Activated CD8-positive, alpha-beta memory T cell treated with anti-CD3 and anti-CD28 coated beads for 36 hours (primary cell): ENCODE data around the gene BRS3. TPM values are rescaled to one million over a fixed set of nuclear protein-coding genes. Genes with fewer than 3 reads are reported as not detected.

Source experiments
- CTCF ChIA-PET: fragments of 350-600 bp; sonication (Branson Sonifier 250); formaldehyde crosslinking; loops from one replicate; lab custom pipeline; 2021; ENCODE audit warnings: antibody characterized with exemption; lab: Charles Lee
- POLR2A ChIA-PET: fragments of 350-600 bp; sonication (Branson Sonifier 250); formaldehyde crosslinking; loops from one replicate; lab custom pipeline; 2021; ENCODE audit warnings: antibody characterized with exemption; lab: Charles Lee
- total RNA-seq, 2 experiments: library from RNA; stranded (reverse); gene quantifications; one replicate each; pipeline ENCODE4 v1.2.3, GENCODE V29; 2021

The BRS3 gene
- total RNA-seq, 2 experiments from 2014 or later: not detected

DNA sequence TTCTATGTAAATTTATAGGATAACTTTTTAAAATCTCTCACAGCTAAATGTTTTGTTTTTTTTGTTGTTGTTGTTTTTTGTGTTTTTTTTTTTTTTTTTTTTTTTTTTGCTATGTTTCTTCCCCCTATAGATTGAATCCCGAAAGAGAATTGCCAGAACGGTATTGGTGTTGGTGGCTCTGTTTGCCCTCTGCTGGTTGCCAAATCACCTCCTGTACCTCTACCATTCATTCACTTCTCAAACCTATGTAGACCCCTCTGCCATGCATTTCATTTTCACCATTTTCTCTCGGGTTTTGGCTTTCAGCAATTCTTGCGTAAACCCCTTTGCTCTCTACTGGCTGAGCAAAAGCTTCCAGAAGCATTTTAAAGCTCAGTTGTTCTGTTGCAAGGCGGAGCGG, 4.1 kb downstream of the BRS3 start:
- ChIA-PET POLR2A (no interaction called here), CTCF (interaction anchor here (0.9 kb wide), 1 partner anchor 14 kb away, joined by 3 read pairs; no protein-coding TSS in a partner anchor)

GRCh38 chrX:136493011-136493410, 5.3 kb downstream of the BRS3 start:
- CTCF ChIA-PET: no interaction called here
- POLR2A ChIA-PET: no interaction called here

GRCh38 chrX:136495043-136495442, 7.3 kb downstream of the BRS3 start:
- CTCF ChIA-PET: no interaction called here

GRCh38 chrX:136496186-136496763, 8.5 kb downstream of the BRS3 start:
- ChIA-PET POLR2A (no interaction called here), CTCF (interaction anchor here (0.6 kb wide), 2 partner anchors 94 to 130 kb away, joined by 3 to 4 read pairs; no protein-coding TSS in a partner anchor)

More at GRCh38 chrX:136495043-136495442, 7.3 kb downstream of the BRS3 start:
- POLR2A ChIA-PET: no interaction called here

GRCh38 chrX:136496764-136497555, 9.2 kb downstream of the BRS3 start:
- POLR2A ChIA-PET: interaction anchor here (0.5 to 0.7 kb wide), 2 partner anchors 138 to 270 kb away, joined by 3 read pairs; no protein-coding TSS in a partner anchor

GRCh38 chrX:136497556-136498052, 9.9 kb downstream of the BRS3 start, which contains the start of gene HTATSF1:
TSS of gene HTATSF1 (plus strand) at chrX:136497592. CDS start at chrX:136497685, 93 bp downstream.
- ChIA-PET CTCF (no interaction called here), POLR2A (interaction anchor here (0.5 kb wide), 1 partner anchor 270 kb away, joined by 3 read pairs; no protein-coding TSS in a partner anchor)

More at GRCh38 chrX:136496764-136497555, 9.2 kb downstream of the BRS3 start:
- CTCF ChIA-PET: interaction anchor here (0.6 kb wide), 2 partner anchors 94 to 129 kb away, joined by 3 to 4 read pairs; no protein-coding TSS in a partner anchor

GRCh38 chrX:136519069-136519468, 31.3 kb downstream of the BRS3 start:
- ChIA-PET POLR2A (no interaction called here), CTCF (no interaction called here)

GRCh38 chrX:136523770-136524169, 36.0 kb downstream of the BRS3 start:
- ChIA-PET POLR2A (no interaction called here), CTCF (no interaction called here)

GRCh38 chrX:136525738-136526606, 38.2 kb downstream of the BRS3 start:
- CTCF ChIA-PET: no interaction called here

GRCh38 chrX:136528645-136529315, 41.0 kb downstream of the BRS3 start:
- CTCF ChIA-PET: no interaction called here
- POLR2A ChIA-PET: no interaction called here

More at GRCh38 chrX:136525738-136526606, 38.2 kb downstream of the BRS3 start:
- POLR2A ChIA-PET: no interaction called here

GRCh38 chrX:136529795-136530194, 42.0 kb downstream of the BRS3 start:
- ChIA-PET POLR2A (no interaction called here), CTCF (no interaction called here)

DNA sequence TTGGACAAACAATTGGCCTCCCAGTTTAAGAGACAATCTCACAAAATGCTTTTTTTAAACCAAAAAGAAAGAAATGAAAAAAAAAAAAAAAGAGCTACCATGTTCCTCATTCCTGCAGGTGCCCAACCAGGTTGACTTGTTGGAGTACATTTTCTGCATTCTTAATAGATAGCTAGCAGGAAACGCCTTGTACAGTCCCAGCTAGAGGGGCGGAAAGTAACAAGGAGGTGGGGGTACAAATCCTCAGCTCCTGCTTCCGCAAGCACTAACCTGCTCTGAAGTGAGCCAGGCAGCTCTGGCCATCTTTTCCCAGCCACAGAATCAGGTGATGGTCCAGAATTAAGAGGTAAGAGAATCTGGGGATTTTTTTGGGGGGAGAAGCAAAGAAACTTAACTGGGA, 44.2 kb downstream of the BRS3 start, which contains the start of gene VGLL1:
VGLL1 (plus strand) TSS at position 265 of the 400 bp plus-strand sequence. CDS start 3,806 bp downstream, outside the sequence.
- ChIA-PET POLR2A (no interaction called here), CTCF (no interaction called here)

DNA sequence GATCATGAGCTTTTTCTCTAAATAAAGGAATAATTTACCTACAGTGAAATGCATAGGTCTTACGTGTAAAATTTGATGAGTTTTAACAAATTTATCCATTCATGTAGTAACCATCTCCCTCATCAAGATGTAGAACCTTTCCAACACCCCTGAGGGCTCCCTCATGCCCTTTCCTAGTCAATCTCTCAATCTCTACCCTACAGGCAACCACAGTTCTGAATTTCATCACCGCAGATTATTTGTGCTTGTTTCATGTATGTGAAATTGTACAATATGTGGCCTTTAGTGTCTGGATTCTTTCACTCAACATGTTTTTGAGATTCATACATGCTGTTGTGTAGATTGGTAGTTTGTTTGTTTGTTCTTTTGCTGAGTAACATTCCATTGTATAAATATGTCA, 46.4 kb downstream of the BRS3 start:
- ChIA-PET POLR2A (no interaction called here), CTCF (no interaction called here)

- CTCF ChIA-PET: no interaction called here
- POLR2A ChIA-PET: no interaction called here
Observed at GRCh38 chrX:136538811-136539210, 51.1 kb downstream of the BRS3 start.

DNA sequence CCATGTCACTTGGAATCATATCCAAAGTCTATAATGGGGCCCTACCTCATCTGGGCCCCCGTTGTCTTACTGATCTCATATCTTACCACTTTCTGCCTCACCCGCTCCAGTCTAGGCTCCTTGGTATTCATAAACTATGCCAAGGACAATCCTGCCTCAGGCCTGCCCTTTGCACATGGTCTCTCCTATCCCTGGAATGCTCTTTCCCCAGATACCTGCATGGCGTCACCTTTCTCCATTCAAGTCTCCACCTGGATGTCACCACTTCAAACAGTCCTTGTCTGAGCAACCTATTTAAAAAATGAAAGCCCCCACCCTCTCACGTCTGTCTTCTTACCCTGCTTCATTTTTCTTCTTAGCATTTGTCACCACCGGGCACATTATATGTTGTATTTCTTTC, 52.5 kb downstream of the BRS3 start:
- CTCF ChIA-PET: no interaction called here

GRCh38 chrX:136541294-136541693, 53.5 kb downstream of the BRS3 start:
- ChIA-PET POLR2A (no interaction called here), CTCF (no interaction called here)

More for the DNA sequence above, 52.5 kb downstream of the BRS3 start:
- POLR2A ChIA-PET: no interaction called here

DNA sequence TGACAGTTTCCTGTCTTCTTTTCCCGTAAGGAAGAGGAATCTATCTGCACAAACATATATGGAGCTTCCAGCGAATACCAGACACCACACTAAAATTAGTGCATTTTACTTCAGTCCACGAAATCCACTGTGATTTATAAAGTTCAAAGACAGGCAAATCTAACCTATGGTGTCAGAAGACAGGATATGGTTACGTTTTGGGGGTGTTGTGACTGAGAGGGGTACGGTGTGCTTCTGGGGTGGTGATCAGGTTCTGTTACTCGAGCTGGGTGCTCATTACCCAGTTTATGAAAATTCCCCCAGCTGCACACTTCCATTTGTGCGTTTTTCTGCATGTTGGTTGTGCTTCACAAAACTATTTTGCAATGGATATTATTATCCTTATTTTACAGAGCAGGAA, 54.5 kb downstream of the BRS3 start:
- ChIA-PET CTCF (no interaction called here), POLR2A (no interaction called here)
